Testis (tissue), 3 donors: ENCODE measurements around the gene RFX5. TPM values are rescaled to one million over a fixed set of nuclear protein-coding genes. Genes with fewer than 3 reads are reported as not detected.

Source experiments
- DNase-seq: peaks from one replicate; pipeline ENCODE4 v3.0.0-alpha.2; 2019
- H3K27ac ChIP-seq, 2 donors: fragments of 200-600 bp; sonication (generic); one replicate each; pipeline ENCODE4 v1.5.1; 2019
- H3K27me3 ChIP-seq: fragments of 200-600 bp; sonication (generic); one replicate; pipeline ENCODE4 v1.5.1; 2019
- H3K36me3 ChIP-seq: fragments of 200-600 bp; sonication (generic); one replicate; pipeline ENCODE4 v1.5.1; 2017; ENCODE audit warnings: low read depth; ENCODE audit errors: missing control alignments
- H3K4me1 ChIP-seq: fragments of 200-600 bp; sonication (generic); one replicate; pipeline ENCODE4 v1.5.1; 2019
- H3K4me3 ChIP-seq, 2 donors: fragments of 200-600 bp; sonication (generic); one replicate each; pipeline ENCODE4 v1.5.1; 2017 to 2019
- H3K9me3 ChIP-seq: fragments of 200-600 bp; sonication (generic); one replicate; pipeline ENCODE4 v1.5.1; 2017
- CTCF ChIP-seq, 3 experiments: fragments of 450-650 bp in 2 of 3; fragments of 200-600 bp in 1 of 3; sonication (generic) in 1 of 3; IDR thresholded peaks; one replicate each; pipeline ENCODE4 v1.5.1; 2016 to 2019; ENCODE audit warnings: antibody characterized with exemption in 3 of 3, mild to moderate bottlenecking in 2 of 3, moderate library complexity in 1 of 3
- POLR2A ChIP-seq: fragments of 450-650 bp; IDR thresholded peaks from one replicate; pipeline ENCODE4 v1.6.1; 2017; ENCODE audit warnings: antibody characterized with exemption, mild to moderate bottlenecking, moderate library complexity
- WGBS, 2 donors: methylation state at CpG; one replicate each; pipeline ENCODE4 v1.1.5; 2018; 5-methylcytosine and 5-hydroxymethylcytosine counted together
- intact Hi-C: fragments of 100-400 bp; cut with DNase I; formaldehyde crosslinking; loops from one replicate; pipeline ENCODE4 v1.15.1; 2023; ENCODE audit warnings: low total_unique reads
- polyA plus RNA-seq: library from polyadenylated mRNA; stranded (reverse); fragments of 350-450 nt; fragmentation: Illumina TruSeq; extraction: RNeasy Lipid Tissue Mini Kit (QIAGEN cat#74804); gene quantifications from one replicate; pipeline ENCODE4 v1.2.3, GENCODE V29; 2014; ENCODE audit warnings: low read depth, low replicate concordance; ENCODE audit not compliant: insufficient read depth
- total RNA-seq, 2 donors: library from RNA; depleted of rRNA; stranded (reverse); fragments of >200 nt; gene quantifications; one replicate each; pipeline ENCODE4 v1.2.3, GENCODE V29; 2016

RFX5 gene
- total and polyA plus RNA-seq, 3 donors from 2014 or later: 18.8 to 43.6 (median 19.8) TPM

- H3K36me3 ChIP-seq: no peaks in the 10 kb centered on the region
- no peak overlapping the region for H3K4me3 ChIP-seq
- peak overlapping the region in 1 of 2 donors; percentile 69 for H3K27ac ChIP-seq
- intact Hi-C loops: no loop called here
- H3K4me1 ChIP-seq: peaks cover 45% of the 10 kb centered on the region
- H3K27me3 ChIP-seq: no peaks in the 10 kb centered on the region
- WGBS, 2 donors: 42 to 57% methylated on average over 6 to 7 of the region's 7 CpGs
- no peaks in the 10 kb centered on the region for H3K9me3 ChIP-seq
- TF ChIP-seq POLR2A (no peak), CTCF (IDR thresholded peaks at IDR 0.05) (no peak)
- DNase-seq: no peak
Measured at GRCh38 chr1:151309811-151310323, 37.2 kb downstream of the RFX5 start.

GRCh38 chr1:151294742-151295462 is 52.1 kb downstream of the RFX5 start:
- Histone ChIP-seq H3K27me3 (no peaks in the 10 kb centered on the region), H3K9me3 (no peaks in the 10 kb centered on the region), H3K36me3 (no peaks in the 10 kb centered on the region), H3K4me3 (no peak overlapping the region), H3K27ac (no peak overlapping the region), H3K4me1 (no peaks in the 10 kb centered on the region)
- intact Hi-C loops: no loop called here
- 88 to 95% methylated on average over 2 of the region's 2 CpGs for WGBS, 2 donors
- no peak for TF ChIP-seq POLR2A
- no peak for TF ChIP-seq CTCF (IDR thresholded peaks at IDR 0.05)
- no peak for DNase-seq

GRCh38 chr1:151293093-151293492 is 54.0 kb downstream of the RFX5 start:
- H3K9me3 ChIP-seq: no peaks in the 10 kb centered on the region
- intact Hi-C loops: no loop called here
- no peaks in the 10 kb centered on the region for H3K27me3 ChIP-seq
- no peak overlapping the region for H3K4me3 ChIP-seq
- H3K4me1 ChIP-seq: no peaks in the 10 kb centered on the region
- H3K36me3 ChIP-seq: no peaks in the 10 kb centered on the region
- 89 to 91% methylated on average over 6 of the region's 6 CpGs for WGBS, 2 donors
- no peak for TF ChIP-seq CTCF (IDR thresholded peaks at IDR 0.05)
- no peak for TF ChIP-seq POLR2A
- no peak overlapping the region for H3K27ac ChIP-seq
- DNase-seq: no peak

- no peaks in the 10 kb centered on the region for H3K36me3 ChIP-seq
- WGBS, 2 donors: 84 to 90% methylated on average over 11 to 13 of the region's 13 CpGs
- intact Hi-C loops: no loop called here
- no peaks in the 10 kb centered on the region for H3K4me1 ChIP-seq
- H3K9me3 ChIP-seq: no peaks in the 10 kb centered on the region
- TF ChIP-seq CTCF (IDR thresholded peaks at IDR 0.05): no peak
- no peak for TF ChIP-seq POLR2A
- no peak for DNase-seq
- no peak overlapping the region for H3K4me3 ChIP-seq
- H3K27me3 ChIP-seq: no peaks in the 10 kb centered on the region
- no peak overlapping the region for H3K27ac ChIP-seq
Measured at GRCh38 chr1:151292207-151293030, 54.6 kb downstream of the RFX5 start.
